IMR-90 (cell line): ENCODE data around the gene SLC16A1. TPM values are rescaled to one million over a fixed set of nuclear protein-coding genes. Genes with fewer than 3 reads are reported as not detected.

ENCODE experiments used
- ATAC-seq: fragments of 200-7000 bp; cut with Tn5 transposase; 2 replicates; pipeline ENCODE4 v1.9.1; 2020; ENCODE audit warnings: low read depth, mild to moderate bottlenecking, moderate library complexity
- BruUV-seq: library from RNA; stranded (reverse); fragments of 400-500 nt; replicated peaks from 2 replicates; lab custom pipeline; 2021; lab: Mats Ljungman, UMichigan
- CTCF ChIA-PET: fragments of 300-600 bp; formaldehyde crosslinking; extraction: SDS; loops from one replicate; lab custom pipeline; 2021; ENCODE audit warnings: antibody characterized with exemption; lab: Yijun Ruan, JAX
- POLR2A ChIA-PET: fragments of 300-600 bp; sonication (Branson Sonifier 250); formaldehyde crosslinking; loops from one replicate; lab custom pipeline; 2022; ENCODE audit warnings: antibody characterized with exemption; ENCODE audit not compliant: unreplicated experiment; lab: Charles Lee
- DNase-seq: peaks from one replicate; pipeline ENCODE4 v3.0.0; 2013
- H2AFZ ChIP-seq: replicated peaks from 2 replicates; pipeline ENCODE3; 2013; ENCODE audit warnings: low read length, mild to moderate bottlenecking; ENCODE audit not compliant: poor library complexity
- H2AK5ac ChIP-seq: 2 replicates; pipeline ENCODE4 v1.6.1; 2013; ENCODE audit warnings: low read depth, low read length, inconsistent platforms
- H2AK9ac ChIP-seq: replicated peaks from 2 replicates; pipeline ENCODE3; 2013; ENCODE audit warnings: mild to moderate bottlenecking, low read depth, low read length, moderate library complexity; ENCODE audit not compliant: poor library complexity
- H2BK120ac ChIP-seq: 2 replicates; pipeline ENCODE4 v1.6.1; 2013; ENCODE audit warnings: low read depth, low read length, inconsistent platforms
- H2BK15ac ChIP-seq: 3 replicates; pipeline ENCODE4 v1.6.1; 2013; ENCODE audit warnings: low read depth, low read length, inconsistent platforms
- H2BK20ac ChIP-seq: 2 replicates; pipeline ENCODE4 v1.6.1; 2013; ENCODE audit warnings: low read depth, mild to moderate bottlenecking, inconsistent platforms, low read length, moderate library complexity
- H2BK5ac ChIP-seq: 2 replicates; pipeline ENCODE4 v1.6.1; 2013; ENCODE audit warnings: mild to moderate bottlenecking, low read depth, low read length, inconsistent platforms; ENCODE audit not compliant: poor library complexity, severe bottlenecking
- H3K14ac ChIP-seq: replicated peaks from 2 replicates; pipeline ENCODE4 v1.6.1; 2013; ENCODE audit warnings: low read depth, low read length, inconsistent platforms
- H3K18ac ChIP-seq: 2 replicates; pipeline ENCODE4 v1.6.1; 2013; ENCODE audit warnings: low read depth, low read length, control low read depth
- H3K23ac ChIP-seq: 2 replicates; pipeline ENCODE4 v1.6.1; 2013; ENCODE audit warnings: low read depth, low read length, inconsistent platforms
- H3K27ac ChIP-seq: 2 replicates; pipeline ENCODE4 v1.5.1; 2013; ENCODE audit warnings: mild to moderate bottlenecking, control low read depth, low read length; ENCODE audit not compliant: insufficient read depth
- H3K27me3 ChIP-seq: 2 replicates; pipeline ENCODE4 v1.6.1; 2013; ENCODE audit warnings: low read length; ENCODE audit not compliant: control insufficient read depth, insufficient read depth
- H3K36me3 ChIP-seq: 2 replicates; pipeline ENCODE4 v1.6.1; 2013; ENCODE audit warnings: low read length, mixed read lengths; ENCODE audit not compliant: control insufficient read depth, insufficient read depth
- H3K4ac ChIP-seq: 2 replicates; pipeline ENCODE4 v1.6.1; 2013; ENCODE audit warnings: low read depth, low read length, inconsistent platforms
- H3K4me1 ChIP-seq: 2 replicates; pipeline ENCODE4 v1.6.1; 2013; ENCODE audit warnings: low read length, mixed read lengths; ENCODE audit not compliant: control insufficient read depth, insufficient read depth
- H3K4me2 ChIP-seq: 2 replicates; pipeline ENCODE4 v1.6.1; 2013; ENCODE audit warnings: low read depth, mild to moderate bottlenecking, control low read depth, low read length, moderate library complexity
- H3K4me3 ChIP-seq: 2 replicates; pipeline ENCODE4 v1.5.1; 2013; ENCODE audit warnings: low read depth, mild to moderate bottlenecking, control low read depth, low read length, moderate library complexity; ENCODE audit not compliant: insufficient read depth
- H3K56ac ChIP-seq: 2 replicates; pipeline ENCODE4 v1.6.1; 2013; ENCODE audit warnings: low read length, inconsistent platforms; ENCODE audit not compliant: insufficient read depth; ENCODE audit errors: extremely low read depth
- H3K79me1 ChIP-seq, 2 experiments: 2 replicates each; pipeline ENCODE4 v1.6.1; 2013; ENCODE audit warnings: low read length in 2 of 2, inconsistent platforms in 1 of 2, low read depth in 1 of 2
- H3K9ac ChIP-seq: 2 replicates; pipeline ENCODE4 v1.6.1; 2013; ENCODE audit warnings: low read depth, low read length, control low read depth
- H3K9me1 ChIP-seq: 2 replicates; pipeline ENCODE4 v1.6.1; 2013; ENCODE audit warnings: low read length, inconsistent platforms; ENCODE audit not compliant: insufficient read depth
- H3K9me3 ChIP-seq: 2 replicates; pipeline ENCODE4 v1.6.1; 2013; ENCODE audit warnings: low read length; ENCODE audit not compliant: control insufficient read depth, insufficient read depth
- H4K20me1 ChIP-seq: 2 replicates; pipeline ENCODE4 v1.6.1; 2013; ENCODE audit warnings: low read length, inconsistent platforms; ENCODE audit not compliant: insufficient read depth
- H4K5ac ChIP-seq: 2 replicates; pipeline ENCODE4 v1.6.1; 2013; ENCODE audit warnings: mild to moderate bottlenecking, low read depth, low read length, control low read depth
- H4K8ac ChIP-seq, 2 experiments: 2 replicates each; pipeline ENCODE4 v1.6.1; 2013; ENCODE audit warnings: low read depth in 2 of 2, low read length in 2 of 2, control low read depth in 1 of 2, inconsistent platforms in 1 of 2
- H4K91ac ChIP-seq: 2 replicates; pipeline ENCODE4 v1.6.1; 2013; ENCODE audit warnings: low read depth, low read length, inconsistent platforms; ENCODE audit not compliant: insufficient read depth
- FOS ChIP-seq: fragments of 150-350 bp; IDR thresholded peaks from 2 replicates; pipeline ENCODE4 v1.6.1; 2016; ENCODE audit warnings: low read depth, low read length
- MAZ ChIP-seq: IDR thresholded peaks from 2 replicates; pipeline ENCODE4 v1.6.1; 2012; ENCODE audit warnings: low read depth, mild to moderate bottlenecking, low read length, improper control_type of control experiment, moderate library complexity, borderline replicate concordance
- dilution Hi-C: fragments of 300-500 bp; cut with HindIII; formaldehyde crosslinking; loops from one replicate; pipeline ENCODE4 v1.14.3; 2018; ENCODE audit warnings: low sequenced_read_pairs; ENCODE audit not compliant: unreplicated experiment
- in situ Hi-C: fragments of 300-500 bp; cut with MboI; formaldehyde crosslinking; loops from 3 replicates; pipeline ENCODE4 v1.14.3; 2019; ENCODE audit warnings: low sequenced_read_pairs, inconsistent platforms, mixed read lengths
- intact Hi-C: fragments of 100-400 bp; cut with micrococcal nuclease; formaldehyde crosslinking; loops from 2 replicates; pipeline ENCODE4 v1.10.0; 2022
- polyA plus RNA-seq, 3 experiments: library from polyadenylated mRNA; depleted of rRNA; stranded (reverse); fragments of >200 nt; gene quantifications; 2 replicates each; pipeline ENCODE4 v1.2.3, GENCODE V29; 2012; ENCODE audit warnings: low replicate concordance in 1 of 3
- total RNA-seq: library from RNA; depleted of rRNA; stranded (reverse); fragments of >200 nt; gene quantifications from 2 replicates; pipeline ENCODE4 v1.2.3, GENCODE V29; 2012

Gene SLC16A1
- total and polyA plus RNA-seq, 2 of the 4 experiments (the other 2 are of a cell fraction) = 32.9 to 156 TPM

DNA sequence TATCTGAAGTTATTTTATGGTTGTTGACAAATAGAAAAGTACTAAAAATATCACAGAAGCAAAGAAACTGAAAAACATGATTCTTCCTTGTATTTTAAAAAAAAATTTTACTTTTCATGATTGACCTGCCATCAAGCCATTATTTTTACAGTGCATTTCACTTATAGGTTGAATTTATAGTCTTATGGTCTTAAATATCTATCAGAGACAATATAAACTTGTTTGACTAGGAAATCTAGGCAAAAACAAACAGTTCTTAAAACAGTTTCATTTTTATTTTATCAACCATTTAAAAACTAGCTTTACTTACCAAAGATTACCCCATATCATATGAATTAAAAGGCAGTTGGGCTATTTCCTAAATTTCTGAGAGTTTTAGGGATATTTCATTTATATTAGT is 59.2 kb downstream of the SLC16A1 start:
- H4K8ac ChIP-seq = no peak overlapping the region
- H2AK5ac ChIP-seq = no peak overlapping the region
- H3K4me3 ChIP-seq = no peak overlapping the region
- peaks cover 11% of the 10 kb centered on the region for H3K9me3 ChIP-seq
- H2BK5ac ChIP-seq = no peak overlapping the region
- no peaks in the 10 kb centered on the region for H3K4me1 ChIP-seq
- H3K9me1 ChIP-seq = no peaks in the 10 kb centered on the region
- no peaks in the 10 kb centered on the region for H3K79me1 ChIP-seq
- no peak overlapping the region for H2BK120ac ChIP-seq
- no peak for TF ChIP-seq MAZ
- TF ChIP-seq FOS = no peak
- H2BK15ac ChIP-seq = no peak overlapping the region
- H3K18ac ChIP-seq = no peak overlapping the region
- DNase-seq (no peak), ATAC-seq (no peak)
- H2BK20ac ChIP-seq = no peak overlapping the region
- no peak overlapping the region for H3K56ac ChIP-seq
- POLR2A ChIA-PET = no interaction called here
- no peak overlapping the region for H3K9ac ChIP-seq
- no peak overlapping the region for H3K4me2 ChIP-seq
- H4K5ac ChIP-seq = no peak overlapping the region
- H3K27me3 ChIP-seq = no peaks in the 10 kb centered on the region
- H3K36me3 ChIP-seq = no peaks in the 10 kb centered on the region
- no peak overlapping the region for H3K14ac ChIP-seq
- H3K23ac ChIP-seq = no peak overlapping the region
- H3K4ac ChIP-seq = no peak overlapping the region
- in situ Hi-C loops = no loop called here
- no TSS peak for BruUV-seq
- no peaks in the 10 kb centered on the region for H4K20me1 ChIP-seq
- H3K27ac ChIP-seq = no peak overlapping the region
- intact Hi-C loops = no loop called here
- H2AFZ ChIP-seq = no peak overlapping the region
- H4K91ac ChIP-seq = no peak overlapping the region
- H2AK9ac ChIP-seq = no peak overlapping the region
- dilution Hi-C loops = no loop called here
- CTCF ChIA-PET = interaction anchor here (0.6 kb wide), 1 partner anchor 34 kb away, joined by 4 read pairs; no protein-coding TSS in a partner anchor
